K562 (cell line): ENCODE measurements around the gene TADA2A. TPM values are rescaled to one million over a fixed set of nuclear protein-coding genes. Genes with fewer than 3 reads are reported as not detected.

Experiments used
- ATAC-seq: fragments of 200-7000 bp; cut with Tn5 transposase; 3 replicates; pipeline ENCODE4 v1.9.1; 2020; ENCODE audit warnings: moderate library complexity
- BruUV-seq: library from RNA; stranded (reverse); fragments of 400-500 nt; replicated peaks from 2 replicates; lab custom pipeline; 2021; lab: Mats Ljungman, UMichigan
- CTCF ChIA-PET: fragments of 300-600 bp; formaldehyde crosslinking; extraction: SDS; loops from one replicate; lab custom pipeline; 2021; ENCODE audit warnings: low intra/inter-chr PET ratio; lab: Yijun Ruan, JAX
- POLR2A ChIA-PET: fragments of 300-600, 350-650 bp; sonication (Branson Sonifier 250); formaldehyde crosslinking; extraction: SDS; loops from one replicate; lab custom pipeline; 2021; ENCODE audit warnings: antibody characterized with exemption, inconsistent platforms; lab: Yijun Ruan, JAX
- DNase-seq, 4 experiments: peaks; one replicate each; pipeline versions ENCODE4 v3.0.0 to v3.0.0-alpha.2; 2011 to 2018; ENCODE audit warnings: low spot score in 3 of 4, mixed read lengths in 3 of 4; ENCODE audit errors: extremely low read depth in 1 of 4
- FAIRE-seq: peaks from 2 replicates; lab custom pipeline; 2011; peaks lifted over from hg19 to GRCh38; lab: Jason Lieb, UNC
- H2AFZ ChIP-seq: 2 replicates; pipeline ENCODE4 v1.6.0; 2011; ENCODE audit warnings: low read depth, low read length, control low read depth, inconsistent platforms
- H3K27ac ChIP-seq: fragments of 200-600 bp; 3 replicates; pipeline ENCODE4 v1.8.0; 2011; ENCODE audit warnings: low read depth, mild to moderate bottlenecking, control low read depth, inconsistent platforms, low read length, moderate library complexity, mixed read lengths; ENCODE audit errors: extremely low read depth
- H3K27me3 ChIP-seq, 2 experiments: fragments of 300-600 bp in 1 of 2; 2 replicates in 1 of 2; 3 replicates in 1 of 2; pipeline versions ENCODE4 v1.6.0 to v1.8.0; 2011; ENCODE audit warnings: inconsistent platforms in 2 of 2, low read length in 2 of 2, mild to moderate bottlenecking in 1 of 2, mixed read lengths in 1 of 2, moderate library complexity in 1 of 2; ENCODE audit not compliant: control insufficient read depth in 2 of 2, insufficient read depth in 2 of 2
- H3K36me3 ChIP-seq: fragments of 300-600 bp; 3 replicates; pipeline ENCODE4 v1.8.0; 2011; ENCODE audit warnings: mild to moderate bottlenecking, low read length, inconsistent platforms; ENCODE audit not compliant: control insufficient read depth, insufficient read depth
- H3K4me1 ChIP-seq, 2 experiments: fragments of 200-600 bp in 1 of 2; replicated peaks in 1 of 2; 2 replicates in 1 of 2; 3 replicates in 1 of 2; pipeline versions ENCODE4 v1.5.1 to v1.8.0; 2011; ENCODE audit warnings: inconsistent platforms in 2 of 2, low read length in 2 of 2, mild to moderate bottlenecking in 1 of 2, mixed read lengths in 1 of 2, moderate library complexity in 1 of 2; ENCODE audit not compliant: control insufficient read depth in 2 of 2, insufficient read depth in 2 of 2
- H3K4me2 ChIP-seq: 2 replicates; pipeline ENCODE4 v1.6.1; 2011; ENCODE audit warnings: low read length, control low read depth, inconsistent platforms, mixed read lengths; ENCODE audit not compliant: insufficient read depth
- H3K4me3 ChIP-seq: fragments of 200-600 bp; sonication (generic), shearing (Covaris generic); 2 replicates; pipeline ENCODE4 v1.5.1; 2016; ENCODE audit warnings: control low read depth, inconsistent platforms
- H3K79me2 ChIP-seq: fragments of 200-600 bp; 3 replicates; pipeline ENCODE4 v1.8.0; 2011; ENCODE audit warnings: low read length, inconsistent platforms; ENCODE audit not compliant: control insufficient read depth, insufficient read depth
- H3K9ac ChIP-seq, 2 experiments: 2 replicates each; pipeline versions ENCODE4 v1.6.0 to v1.6.1; 2011; ENCODE audit warnings: low read depth in 2 of 2, low read length in 2 of 2, control low read depth in 1 of 2, inconsistent platforms in 1 of 2, mild to moderate bottlenecking in 1 of 2, mixed read lengths in 1 of 2; ENCODE audit not compliant: insufficient read depth in 1 of 2
- H3K9me1 ChIP-seq: one replicate; pipeline ENCODE4 v1.6.0; 2011; ENCODE audit warnings: inconsistent platforms, mild to moderate bottlenecking, low read length, moderate library complexity; ENCODE audit not compliant: control insufficient read depth, insufficient read depth
- H3K9me3 ChIP-seq: replicated peaks from 2 replicates; pipeline ENCODE4 v1.5.1; 2011; ENCODE audit warnings: low read depth, low read length, inconsistent platforms; ENCODE audit not compliant: control insufficient read depth, insufficient read depth
- H4K20me1 ChIP-seq: replicated peaks from 2 replicates; pipeline ENCODE4 v1.6.1; 2011; ENCODE audit warnings: low read length, inconsistent platforms, mixed read lengths; ENCODE audit not compliant: control insufficient read depth, insufficient read depth
- CEBPG ChIP-seq, 3 experiments: fragments of 200-800 bp in 1 of 3; sonication (Bioruptor generic) in 1 of 3; sonication (generic) in 1 of 3; formaldehyde crosslinking in 1 of 3; IDR thresholded peaks in 2 of 3; conservative IDR thresholded peaks in 1 of 3; 2 replicates each; pipeline versions ENCODE4 v1.6.1 to v1.8.0; 2016 to 2022; ENCODE audit warnings: missing compliant biosample characterization in 2 of 3, missing genetic modification characterization in 2 of 3, mild to moderate bottlenecking in 1 of 3, missing genetic modification reagents in 1 of 3
- HLTF ChIP-seq: fragments of 450-650 bp; IDR thresholded peaks from 2 replicates; pipeline ENCODE4 v1.6.1; 2016
- MCM3 ChIP-seq: fragments of 450-650 bp; IDR thresholded peaks from 2 replicates; pipeline ENCODE4 v1.6.1; 2016
- TBP ChIP-seq: optimal IDR thresholded peaks from 2 replicates; pipeline ENCODE3; 2011; ENCODE audit warnings: low read depth, low read length, improper control_type of control experiment
- YY1 ChIP-seq, 3 experiments: IDR thresholded peaks; 2 replicates each; pipeline ENCODE4 v1.6.1; 2011; ENCODE audit warnings: low read length in 2 of 3, mild to moderate bottlenecking in 2 of 3, moderate library complexity in 2 of 3, borderline replicate concordance in 1 of 3, control low read depth in 1 of 3, low read depth in 1 of 3; ENCODE audit not compliant: insufficient read depth in 3 of 3, insufficient replicate concordance in 2 of 3, control insufficient read depth in 1 of 3, insufficient read length in 1 of 3; ENCODE audit errors: extremely low read depth in 1 of 3
- ZNF124 ChIP-seq: sonication (generic); formaldehyde crosslinking; IDR thresholded peaks from 2 replicates; pipeline ENCODE4 v1.8.1; 2022; ENCODE audit warnings: missing genetic modification reagents
- ZNF165 ChIP-seq: fragments of 250-450 bp; sonication (Bioruptor Pico); IDR thresholded peaks from 2 replicates; pipeline ENCODE4 v1.4.0; 2020; ENCODE audit warnings: borderline replicate concordance
- ZNF282 ChIP-seq: sonication (generic); formaldehyde crosslinking; IDR thresholded peaks from 2 replicates; pipeline ENCODE4 v1.8.1; 2023; ENCODE audit warnings: missing genetic modification reagents
- ZNF639 ChIP-seq, 2 experiments: fragments of 200-800 bp in 1 of 2; sonication (Bioruptor generic) in 1 of 2; sonication (generic) in 1 of 2; formaldehyde crosslinking in 1 of 2; IDR thresholded peaks in 1 of 2; conservative IDR thresholded peaks in 1 of 2; 2 replicates each; pipeline versions ENCODE4 v1.5.0 to v1.6.1; 2016 to 2020; ENCODE audit warnings: missing compliant biosample characterization in 1 of 2, missing genetic modification characterization in 1 of 2, missing genetic modification reagents in 1 of 2
- WGBS: fragments of 100-300 bp; shearing (Covaris generic); methylation state at CpG from one replicate; pipeline ENCODE4 v1.1.6; 2016; ENCODE audit warnings: low coverage, mixed read lengths; ENCODE audit not compliant: insufficient coverage; ENCODE audit errors: missing lambda C conversion rate; 5-methylcytosine and 5-hydroxymethylcytosine counted together
- in situ Hi-C: fragments of 300-500 bp; cut with MboI; formaldehyde crosslinking; loops from 4 replicates; pipeline ENCODE4 v1.15.0; 2018; ENCODE audit warnings: inconsistent platforms, mixed read lengths
- intact Hi-C: fragments of 100-400 bp; cut with micrococcal nuclease; formaldehyde crosslinking; loops from 2 replicates; pipeline ENCODE4 v1.14.2; 2022
- polyA plus RNA-seq, 8 experiments: library from polyadenylated mRNA; depleted of rRNA in 4 of 8; stranded (reverse) in 5 of 8; unstranded in 3 of 8; fragments of >200 nt; fragmentation: Nextera tagmentation in 2 of 8; fragmentation: Illumina TruSeq in 1 of 8; extraction: Ambion mirVana in 2 of 8; extraction: Trizol in 1 of 8; gene quantifications; 2 replicates each; pipeline versions ENCODE4 v1.2.1 to v1.2.3, GENCODE V29; 2011 to 2014; ENCODE audit warnings: inconsistent platforms in 1 of 8, missing spikeins in 1 of 8
- total RNA-seq, 7 experiments: library from RNA; depleted of rRNA in 6 of 7; stranded (reverse); fragments of >200 nt in 6 of 7; fragmentation: Illumina TruSeq in 2 of 7; extraction: Trizol in 2 of 7; gene quantifications; 2 replicates each; pipeline versions ENCODE4 v1.2.1 to v1.2.3, GENCODE V29; 2011 to 2021; ENCODE audit warnings: low replicate concordance in 1 of 7
- TF ChIP-seq, protein P1 (sequence below), 3 experiments: fragments of 200-800 bp in 1 of 3; fragments of 250-450 bp in 1 of 3; fragments of 450-650 bp in 1 of 3; sonication (Bioruptor Pico) in 1 of 3; sonication (Bioruptor generic) in 1 of 3; formaldehyde crosslinking in 1 of 3; IDR thresholded peaks; 2 replicates each; pipeline versions ENCODE4 v1.6.1 to v1.8.0; 2016 to 2022; ENCODE audit warnings: mild to moderate bottlenecking in 2 of 3, missing genetic modification characterization in 2 of 3, missing compliant biosample characterization in 1 of 3, moderate library complexity in 1 of 3
- TF ChIP-seq, protein P2 (sequence below): sonication (generic); formaldehyde crosslinking; IDR thresholded peaks from 2 replicates; pipeline ENCODE4 v1.8.1; 2023; ENCODE audit warnings: mild to moderate bottlenecking, missing genetic modification reagents

The TADA2A gene
- total and polyA plus RNA-seq, 9 of the 15 experiments (the other 6 are each of a cell fraction or from before 2014, with no cell fraction given): 13.8 to 37.7 (median 25.0) TPM

DNA sequence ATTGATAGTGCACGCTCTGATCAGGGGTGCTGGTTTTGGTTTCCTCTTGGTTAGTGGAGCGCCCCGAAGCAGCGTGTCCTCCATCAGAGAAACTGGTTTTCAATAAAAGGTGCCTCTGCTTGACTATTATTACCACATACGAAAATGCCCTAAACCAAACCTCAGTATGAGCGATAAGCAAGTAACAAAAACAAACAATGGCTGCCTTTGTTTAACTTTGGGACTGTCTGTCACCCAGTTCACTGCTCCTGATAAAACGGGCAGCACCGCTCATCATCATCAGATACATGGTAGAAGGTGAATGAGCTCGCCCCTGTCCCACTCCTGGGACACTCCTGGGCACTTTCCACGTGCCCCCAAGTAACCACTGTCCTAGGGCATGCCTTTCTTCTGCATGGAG lies 107.0 kb downstream of the TADA2A start:
- Histone ChIP-seq H3K4me2 (no peak overlapping the region), H3K27ac (no peak overlapping the region), H3K4me3 (no peak overlapping the region), H3K9ac (no peak overlapping the region), H3K27me3 (no peaks in the 10 kb centered on the region), H3K4me1 (peaks cover 0 to 6% of the 10 kb centered on the region in 2 experiments; a peak in 3 of 5 replicates), H3K9me3 (no peaks in the 10 kb centered on the region), H3K36me3 (peaks cover 63% of the 10 kb centered on the region; the same call in 2 of the 3 replicates), H4K20me1 (peaks cover 4% of the 10 kb centered on the region; the same call in 1 of the 2 replicates), H3K79me2 (peaks cover 7% of the 10 kb centered on the region; the same call in 2 of the 3 replicates), H2AFZ (no peak overlapping the region), H3K9me1 (no peaks in the 10 kb centered on the region)
- no TSS peak for BruUV-seq
- FAIRE-seq (no peak), ATAC-seq (no peak), DNase-seq (no peak)
- intact Hi-C loops: no loop called here
- in situ Hi-C loops: no loop called here
- POLR2A ChIA-PET: interaction anchor here (1.2 kb wide), 1 partner anchor 11 kb away, joined by 4 read pairs; no protein-coding TSS in a partner anchor
- WGBS: 95% methylated on average over 8 of the region's 10 CpGs
- CTCF ChIA-PET: interaction anchor here (0.6 kb wide), 1 partner anchor 49 kb away, joined by 5 read pairs; no protein-coding TSS in a partner anchor
- TF ChIP-seq ZNF124 (CRISPR knock-in tag) (no peak), MCM3 (no peak), ZNF165 (no peak), ZNF639 (CRISPR knock-in tag; conservative IDR thresholded peaks at IDR 0.05 in 1 of 2, IDR thresholded peaks at IDR 0.05 in 1 of 2) (no peak), ZNF282 (CRISPR knock-in tag) (no peak), CEBPG (CRISPR knock-in tag; IDR thresholded peaks at IDR 0.05) (no peak), CEBPG (tag; conservative IDR thresholded peaks at IDR 0.05 in 1 of 2, IDR thresholded peaks at IDR 0.05 in 1 of 2) (no peak), TBP (no peak), YY1 (IDR thresholded peaks at IDR 0.05; ENCODE audit: borderline replicate concordance in 1 of 3, control insufficient read depth in 1 of 3, extremely low read depth in 1 of 3, insufficient read depth in 3 of 3, insufficient read length in 1 of 3, insufficient replicate concordance in 2 of 3, low read depth in 1 of 3, low read length in 2 of 3) (no peak), HLTF (no peak)
- TF ChIP-seq, protein P1, sequence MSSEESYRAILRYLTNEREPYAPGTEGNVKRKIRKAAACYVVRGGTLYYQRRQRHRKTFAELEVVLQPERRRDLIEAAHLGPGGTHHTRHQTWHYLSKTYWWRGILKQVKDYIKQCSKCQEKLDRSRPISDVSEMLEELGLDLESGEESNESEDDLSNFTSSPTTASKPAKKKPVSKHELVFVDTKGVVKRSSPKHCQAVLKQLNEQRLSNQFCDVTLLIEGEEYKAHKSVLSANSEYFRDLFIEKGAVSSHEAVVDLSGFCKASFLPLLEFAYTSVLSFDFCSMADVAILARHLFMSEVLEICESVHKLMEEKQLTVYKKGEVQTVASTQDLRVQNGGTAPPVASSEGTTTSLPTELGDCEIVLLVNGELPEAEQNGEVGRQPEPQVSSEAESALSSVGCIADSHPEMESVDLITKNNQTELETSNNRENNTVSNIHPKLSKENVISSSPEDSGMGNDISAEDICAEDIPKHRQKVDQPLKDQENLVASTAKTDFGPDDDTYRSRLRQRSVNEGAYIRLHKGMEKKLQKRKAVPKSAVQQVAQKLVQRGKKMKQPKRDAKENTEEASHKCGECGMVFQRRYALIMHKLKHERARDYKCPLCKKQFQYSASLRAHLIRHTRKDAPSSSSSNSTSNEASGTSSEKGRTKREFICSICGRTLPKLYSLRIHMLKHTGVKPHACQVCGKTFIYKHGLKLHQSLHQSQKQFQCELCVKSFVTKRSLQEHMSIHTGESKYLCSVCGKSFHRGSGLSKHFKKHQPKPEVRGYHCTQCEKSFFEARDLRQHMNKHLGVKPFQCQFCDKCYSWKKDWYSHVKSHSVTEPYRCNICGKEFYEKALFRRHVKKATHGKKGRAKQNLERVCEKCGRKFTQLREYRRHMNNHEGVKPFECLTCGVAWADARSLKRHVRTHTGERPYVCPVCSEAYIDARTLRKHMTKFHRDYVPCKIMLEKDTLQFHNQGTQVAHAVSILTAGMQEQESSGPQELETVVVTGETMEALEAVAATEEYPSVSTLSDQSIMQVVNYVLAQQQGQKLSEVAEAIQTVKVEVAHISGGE (CRISPR knock-in tag; IDR thresholded peaks at IDR 0.05): no peak
- TF ChIP-seq, protein P2, sequence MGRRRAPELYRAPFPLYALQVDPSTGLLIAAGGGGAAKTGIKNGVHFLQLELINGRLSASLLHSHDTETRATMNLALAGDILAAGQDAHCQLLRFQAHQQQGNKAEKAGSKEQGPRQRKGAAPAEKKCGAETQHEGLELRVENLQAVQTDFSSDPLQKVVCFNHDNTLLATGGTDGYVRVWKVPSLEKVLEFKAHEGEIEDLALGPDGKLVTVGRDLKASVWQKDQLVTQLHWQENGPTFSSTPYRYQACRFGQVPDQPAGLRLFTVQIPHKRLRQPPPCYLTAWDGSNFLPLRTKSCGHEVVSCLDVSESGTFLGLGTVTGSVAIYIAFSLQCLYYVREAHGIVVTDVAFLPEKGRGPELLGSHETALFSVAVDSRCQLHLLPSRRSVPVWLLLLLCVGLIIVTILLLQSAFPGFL: no peak
